NK-92 (cell line): ENCODE results near the gene CDK15.
"Not testable (repeated sequence)": the region's sequence is repeated elsewhere in the genome, so short reads cannot be mapped to it uniquely, and the experiment has no call there.

Experiments used
- DNase-seq: peaks from one replicate; lab custom pipeline; 2025; ENCODE audit not compliant: unreplicated experiment; lab: John Stamatoyannopoulos, UW

Gene CDK15

DNA sequence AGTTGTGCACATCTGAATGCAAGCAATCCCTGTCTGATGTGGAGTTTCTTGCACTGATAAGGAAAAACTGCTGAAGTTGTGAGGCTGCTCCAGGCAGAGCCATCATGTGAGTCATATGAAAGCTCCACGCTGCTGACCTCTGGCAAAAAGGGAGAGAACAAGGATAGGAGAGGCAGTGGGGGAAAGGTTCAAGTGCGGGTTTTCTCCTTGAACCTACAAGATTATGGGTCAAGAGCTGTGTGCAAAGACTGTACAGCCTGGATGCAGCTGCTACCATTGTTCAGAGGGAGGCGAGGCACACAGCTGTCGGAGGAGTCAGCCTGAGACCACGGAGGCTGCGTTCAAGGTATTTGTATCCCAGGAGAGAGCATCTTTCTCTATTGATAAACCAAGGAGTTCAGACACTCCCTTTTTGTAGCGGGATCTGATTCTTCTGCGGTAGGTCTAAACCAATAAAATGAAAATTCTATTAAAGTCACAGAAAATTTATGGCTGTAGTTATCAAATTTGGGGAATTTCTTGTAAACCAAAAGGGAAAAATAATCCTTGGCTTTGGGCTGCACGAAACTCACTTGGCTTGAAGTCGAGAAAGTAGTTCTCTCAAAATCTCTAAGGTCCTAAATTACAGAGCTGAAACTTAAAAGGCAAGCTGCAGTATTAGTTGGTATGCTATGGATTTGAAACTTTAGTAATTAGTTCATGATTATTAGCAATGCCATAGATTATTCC, at the start of gene CDK15:
Gene CDK15 (plus strand): TSS at position 96 of the 729 bp plus-strand sequence. CDS start 128 bp downstream, at position 224.
- no peak for DNase-seq

- DNase-seq, result no peak
Observed at GRCh38 chr2:201758234-201758633, 48.1 kb upstream of the CDK15 start.

DNA sequence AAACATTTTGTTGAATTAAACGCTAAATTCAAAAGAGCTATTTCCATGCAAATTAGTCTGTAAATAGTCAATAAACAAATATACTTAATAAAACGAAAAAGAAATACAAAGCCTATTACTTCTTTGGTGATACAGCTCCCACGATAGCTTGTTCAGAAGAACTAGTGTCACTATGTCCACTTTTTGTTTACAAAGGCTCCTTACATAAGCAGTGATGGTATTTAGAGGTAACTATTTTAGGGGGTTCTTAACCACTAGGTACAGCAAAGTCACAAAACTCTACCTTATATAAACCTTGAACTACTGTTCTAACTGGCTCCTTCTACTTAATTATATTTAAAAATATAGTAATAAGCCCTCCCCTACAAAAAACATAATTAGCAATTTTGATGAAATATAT, 47.5 kb upstream of the CDK15 start:
- DNase-seq, result no peak

- DNase-seq, result no peak
Observed at GRCh38 chr2:201759567-201759966, 46.8 kb upstream of the CDK15 start.

DNA sequence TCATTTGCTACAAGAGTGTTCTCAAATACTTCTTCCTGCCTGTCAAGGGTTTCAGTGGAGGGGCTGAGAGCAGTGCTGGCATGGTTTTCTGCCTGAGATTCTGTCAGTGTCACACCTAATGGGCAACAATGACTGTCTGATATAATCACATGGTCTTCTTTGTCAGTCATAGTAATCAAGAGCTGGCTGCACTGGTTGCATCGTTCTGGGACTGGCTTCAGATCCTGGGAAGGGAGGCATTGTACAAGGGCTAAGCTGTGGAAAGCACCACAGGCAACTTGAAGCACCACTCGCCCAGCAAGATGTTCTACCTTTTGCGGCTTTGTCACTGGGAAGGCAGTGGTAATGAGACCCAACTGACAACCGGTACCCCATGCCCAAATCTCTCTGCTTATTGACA, 45.2 kb upstream of the CDK15 start:
- DNase-seq, result no peak

DNA sequence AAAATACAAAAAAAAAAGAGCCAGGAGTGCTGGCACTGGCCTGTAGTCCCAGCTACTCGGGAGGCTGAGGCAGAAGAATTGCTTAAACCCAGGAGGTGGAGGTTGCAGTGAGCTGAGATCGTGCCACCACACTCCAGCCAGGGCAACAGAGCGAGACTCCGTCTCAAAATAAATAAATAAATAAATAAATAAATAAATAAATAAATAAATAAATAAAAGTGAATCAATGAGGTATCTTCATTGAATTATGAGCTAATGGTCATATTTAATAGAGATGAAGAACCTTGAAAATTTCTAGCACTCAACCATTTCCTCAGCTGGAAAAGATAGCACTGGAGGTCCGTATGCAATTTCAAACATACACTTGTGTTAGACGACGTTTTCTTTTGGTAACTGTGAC, 41.9 kb upstream of the CDK15 start:
- not testable (repeated sequence) for DNase-seq

GRCh38 chr2:201765799-201766198, 40.5 kb upstream of the CDK15 start:
- DNase-seq, result no peak

- no peak for DNase-seq
Observed at GRCh38 chr2:201768918-201769317, 37.4 kb upstream of the CDK15 start.

GRCh38 chr2:201769666-201770373, 36.5 kb upstream of the CDK15 start:
- no peak for DNase-seq

- DNase-seq, result no peak
Observed at GRCh38 chr2:201773990-201774389, 32.3 kb upstream of the CDK15 start.

GRCh38 chr2:201774546-201774945, 31.8 kb upstream of the CDK15 start:
- DNase-seq, result no peak

DNA sequence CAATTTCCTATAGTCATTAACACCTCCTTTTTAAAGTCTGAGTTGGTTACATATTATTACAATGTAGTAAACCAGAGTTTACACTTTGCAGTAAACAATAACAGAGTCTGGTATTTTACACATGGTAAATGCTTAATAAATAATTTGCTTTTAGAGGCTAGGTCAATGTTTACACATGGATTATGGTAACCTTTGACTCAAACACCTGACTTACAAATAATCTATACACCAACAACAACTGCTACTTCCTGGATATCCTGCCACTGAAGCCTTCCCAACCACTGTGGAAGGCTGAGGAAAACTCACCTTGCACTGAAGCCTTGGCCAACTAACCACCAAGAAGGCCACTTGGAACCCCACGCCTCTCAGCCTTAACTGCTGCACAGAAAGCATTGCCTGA, 31.0 kb upstream of the CDK15 start:
- no peak for DNase-seq

- no peak for DNase-seq
Observed at GRCh38 chr2:201777043-201777442, 29.3 kb upstream of the CDK15 start.

GRCh38 chr2:201777869-201778268, 28.5 kb upstream of the CDK15 start:
- DNase-seq, result no peak

DNA sequence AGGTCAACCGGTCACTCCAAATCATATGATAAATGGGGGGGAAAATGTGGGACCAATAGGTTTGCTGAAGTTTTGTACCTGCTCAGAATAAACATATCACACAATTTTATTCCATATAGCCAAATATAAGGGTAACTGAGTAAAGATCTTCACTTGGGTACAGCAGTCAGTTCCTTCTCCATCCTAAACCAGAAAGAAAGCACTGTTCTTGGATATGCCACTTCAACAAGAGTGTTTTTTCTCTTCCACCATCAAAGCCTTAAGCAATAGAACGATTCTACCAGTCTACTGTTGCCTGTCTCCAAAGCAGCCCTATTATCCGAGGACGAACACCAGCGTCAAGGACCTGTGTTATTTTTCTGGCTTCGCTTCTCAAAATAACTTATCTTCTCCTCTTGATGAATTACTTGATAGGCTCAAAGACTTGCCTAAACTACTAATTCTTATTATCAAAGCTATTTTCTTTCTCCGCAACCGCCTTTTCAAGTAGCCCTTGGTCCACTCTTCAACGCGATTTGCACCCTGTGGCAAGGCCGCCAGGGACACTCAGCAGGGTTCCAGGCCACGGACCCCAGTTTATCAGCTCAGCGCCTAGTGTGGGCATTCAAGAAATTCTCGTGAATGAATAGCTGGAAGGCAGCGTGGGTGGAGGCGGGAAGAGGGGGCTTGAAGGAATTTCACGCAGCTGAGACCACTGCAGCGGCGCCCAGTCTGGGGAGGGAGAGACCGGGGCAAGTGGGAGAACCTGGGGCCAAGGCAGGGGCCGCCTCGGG, 26.2 kb upstream of the CDK15 start:
- no peak for DNase-seq

DNA sequence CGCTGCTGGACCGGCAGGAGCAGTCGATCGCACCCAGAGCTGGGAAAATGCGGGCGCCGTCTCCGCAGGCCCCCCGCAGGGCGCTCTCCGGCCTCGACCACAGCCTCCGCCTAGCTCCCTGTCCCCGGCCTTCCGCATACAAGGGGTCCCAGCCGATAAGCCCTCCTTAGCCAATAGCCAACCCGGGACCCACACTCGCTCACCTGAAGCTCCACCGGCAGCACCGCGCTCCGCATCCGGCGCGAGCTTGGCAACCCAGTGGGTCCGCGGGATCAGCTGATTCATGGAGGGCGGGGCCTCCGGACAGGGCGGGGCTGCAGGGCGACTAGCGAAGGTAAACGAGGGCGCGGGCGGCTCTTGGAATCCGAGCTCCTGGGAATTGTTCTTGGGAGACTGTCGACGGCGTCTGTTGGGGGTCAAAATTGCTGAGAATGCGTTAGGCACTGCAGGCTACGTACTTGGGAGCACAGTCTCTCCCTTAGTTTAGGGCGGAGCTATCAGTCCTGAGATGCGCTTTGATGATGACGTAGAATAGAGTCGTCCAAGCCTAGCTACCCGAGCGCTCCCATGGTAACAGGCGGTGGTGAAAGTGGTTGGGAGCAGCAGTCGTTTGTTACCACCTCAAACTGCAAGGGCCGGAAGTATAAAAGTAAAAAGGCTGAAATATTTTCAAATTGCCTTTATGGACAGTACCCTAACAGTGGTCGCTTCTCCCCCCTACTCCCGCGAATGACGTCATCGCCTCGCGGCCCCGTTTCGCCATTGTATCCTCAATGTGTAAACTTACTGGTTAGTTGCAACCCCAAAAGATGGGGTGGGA, 25.5 kb upstream of the CDK15 start, which contains the start of gene ALS2:
Gene ALS2 (minus strand): TSS at position 260 of the 820 bp plus-strand sequence. CDS start 12,048 bp downstream, outside the sequence.
- peak; percentile 61 for DNase-seq

- no peak for DNase-seq
Observed at GRCh38 chr2:201781557-201782051, 24.7 kb upstream of the CDK15 start.

GRCh38 chr2:201784563-201784962, 21.8 kb upstream of the CDK15 start:
- no peak for DNase-seq

DNA sequence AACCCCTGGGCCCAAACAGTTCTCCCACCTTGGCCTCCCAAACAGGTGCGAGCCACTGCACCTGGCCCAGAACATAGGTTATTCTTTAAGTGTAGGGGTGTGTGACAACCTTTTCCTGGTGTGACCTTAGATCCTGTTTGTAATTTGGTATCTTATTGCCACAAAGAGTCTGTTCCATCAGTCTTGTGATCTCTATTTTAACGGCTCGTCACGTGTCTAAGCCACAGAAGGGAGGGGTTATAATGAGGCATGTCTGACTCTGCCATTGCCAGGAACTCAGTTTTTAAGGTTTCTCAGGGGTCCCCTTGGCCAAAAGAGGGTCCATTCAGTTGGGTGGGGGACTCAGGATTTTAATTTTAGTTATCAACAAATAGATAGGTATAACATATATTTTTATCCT, 21.2 kb upstream of the CDK15 start:
- no peak for DNase-seq

DNA sequence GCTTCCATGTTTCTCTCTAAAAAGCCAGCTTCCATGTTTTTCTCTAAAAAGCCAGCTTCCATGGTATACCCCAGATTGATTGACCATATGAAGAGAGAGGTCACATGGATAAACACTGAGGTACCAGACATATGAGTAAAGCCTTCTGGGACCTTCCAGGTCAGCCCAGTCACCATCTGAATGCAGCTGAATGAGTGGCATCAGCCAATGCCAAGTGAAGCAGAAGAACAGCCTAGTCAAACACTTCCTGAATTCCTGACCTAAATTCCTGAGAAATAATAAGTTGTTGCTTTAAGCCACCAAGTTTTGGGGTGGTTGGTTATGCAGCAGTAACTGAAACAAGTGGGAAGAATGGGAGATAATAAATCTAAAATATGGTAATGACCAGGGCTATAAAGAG, 19.9 kb upstream of the CDK15 start:
- no peak for DNase-seq

GRCh38 chr2:201788371-201788770, 18.0 kb upstream of the CDK15 start:
- DNase-seq, result no peak
